ENCODE data around the gene SIX5.
"Not testable (repeated sequence)": the region's sequence is repeated elsewhere in the genome, so short reads cannot be mapped to it uniquely, and the experiment has no call there.

SIX5 gene

GRCh38 chr19:45754323-45754722 is 14.7 kb downstream of the SIX5 start:
- DNase-seq (no peak), ATAC-seq (no peak)

GRCh38 chr19:45753548-45753947 is 15.5 kb downstream of the SIX5 start:
- DNase-seq, result no peak
- ATAC-seq, result no peak

- ATAC-seq (no peak), DNase-seq (no peak)
Measured at GRCh38 chr19:45752639-45753038, 16.4 kb downstream of the SIX5 start.

- DNase-seq, ATAC-seq: not testable (repeated sequence)
Measured at GRCh38 chr19:45751483-45751882, 17.6 kb downstream of the SIX5 start.

- DNase-seq, result no peak
- no peak for ATAC-seq
Measured at GRCh38 chr19:45747513-45747912, 21.5 kb downstream of the SIX5 start.

GRCh38 chr19:45746866-45747265 is 22.2 kb downstream of the SIX5 start:
- DNase-seq, result no peak
- no peak for ATAC-seq

GRCh38 chr19:45745606-45746005 is 23.4 kb downstream of the SIX5 start:
- ATAC-seq (no peak), DNase-seq (no peak)

GRCh38 chr19:45742969-45743368 is 26.1 kb downstream of the SIX5 start:
- ATAC-seq (no peak), DNase-seq (no peak)

- DNase-seq, result no peak
- ATAC-seq, result no peak
Measured at GRCh38 chr19:45739498-45740439, 29.3 kb downstream of the SIX5 start.

- no peak for DNase-seq
- no peak for ATAC-seq
Measured at GRCh38 chr19:45733160-45733810, 35.8 kb downstream of the SIX5 start, which contains the start of gene MEIOSIN. Gene MEIOSIN, plus strand, starts transcription at chr19:45733439. Its CDS starts 1,938 bp downstream, at chr19:45735377.

GRCh38 chr19:45730368-45731288 is 38.4 kb downstream of the SIX5 start, which contains the start of gene FBXO46:
Gene FBXO46, minus strand, starts transcription at chr19:45730896. Its CDS starts 17,401 bp downstream, at chr19:45713495.
- peak; percentile 99 for ATAC-seq

GRCh38 chr19:45729800-45730290 is 39.2 kb downstream of the SIX5 start:
- ATAC-seq (no peak), DNase-seq (peak; percentile 27)

More at GRCh38 chr19:45730368-45731288, 38.4 kb downstream of the SIX5 start, which contains the start of gene FBXO46:
- peak; percentile 94 for DNase-seq

GRCh38 chr19:45728683-45729082 is 40.4 kb downstream of the SIX5 start:
- DNase-seq, ATAC-seq: not testable (repeated sequence)

GRCh38 chr19:45720065-45720464 is 49.0 kb downstream of the SIX5 start:
- not testable (repeated sequence) for ATAC-seq

GRCh38 chr19:45717983-45718650 is 50.9 kb downstream of the SIX5 start:
- no peak for ATAC-seq
- DNase-seq, result no peak

More at GRCh38 chr19:45720065-45720464, 49.0 kb downstream of the SIX5 start:
- DNase-seq, result not testable (repeated sequence)

- ATAC-seq (peak; percentile 98), DNase-seq (peak; percentile 97)
Measured at GRCh38 chr19:45717131-45717982, 51.7 kb downstream of the SIX5 start.

GRCh38 chr19:45716359-45717130 is 52.5 kb downstream of the SIX5 start:
- no peak for ATAC-seq
- peak; percentile 27 for DNase-seq

GRCh38 chr19:45715139-45715538 is 53.9 kb downstream of the SIX5 start:
- DNase-seq (no peak), ATAC-seq (no peak)
